Activated CD8-positive, alpha-beta memory T cell treated with anti-CD3 and anti-CD28 coated beads, Interleukin-2, amount 50 U/mL, for 1 hour (primary cell): ENCODE data around the gene SLC8A3.

ENCODE experiments used
- DNase-seq: peaks from one replicate; pipeline ENCODE4 v3.0.0-alpha.2; 2020; ENCODE audit errors: extremely low read depth

The SLC8A3 gene

GRCh38 chr14:70064136-70064865 is 124.5 kb downstream of the SLC8A3 start:
- DNase-seq, result no peak

- no peak for DNase-seq
These were observed 127.6 kb downstream of the SLC8A3 start for GRCh38 chr14:70061108-70061507.

GRCh38 chr14:70059545-70059944 is 129.2 kb downstream of the SLC8A3 start:
- DNase-seq, result no peak

- no peak for DNase-seq
These were observed 131.1 kb downstream of the SLC8A3 start for GRCh38 chr14:70057519-70058136.

GRCh38 chr14:70052990-70053389 is 135.8 kb downstream of the SLC8A3 start:
- no peak for DNase-seq

- no peak for DNase-seq
These were observed 138.6 kb downstream of the SLC8A3 start for GRCh38 chr14:70050136-70050535.

GRCh38 chr14:70049605-70050004 is 139.1 kb downstream of the SLC8A3 start:
- no peak for DNase-seq

GRCh38 chr14:70048313-70048654 is 140.5 kb downstream of the SLC8A3 start:
- no peak for DNase-seq

GRCh38 chr14:70047598-70048312 is 141.0 kb downstream of the SLC8A3 start:
- no peak for DNase-seq

GRCh38 chr14:70045844-70046535 is 142.8 kb downstream of the SLC8A3 start:
- no peak for DNase-seq

- no peak for DNase-seq
These were observed 143.4 kb downstream of the SLC8A3 start for GRCh38 chr14:70045310-70045709.

GRCh38 chr14:70043001-70043400 is 145.8 kb downstream of the SLC8A3 start:
- DNase-seq, result no peak

- DNase-seq, result no peak
These were observed 152.1 kb downstream of the SLC8A3 start for GRCh38 chr14:70036665-70037064.

- DNase-seq, result no peak
These were observed 154.5 kb downstream of the SLC8A3 start for GRCh38 chr14:70034257-70034656.

- no peak for DNase-seq
These were observed 155.2 kb downstream of the SLC8A3 start for GRCh38 chr14:70033561-70033960.

- DNase-seq, result no peak
These were observed 155.6 kb downstream of the SLC8A3 start for GRCh38 chr14:70033116-70033515.

GRCh38 chr14:70032447-70032846 is 156.3 kb downstream of the SLC8A3 start:
- no peak for DNase-seq

- DNase-seq, result no peak
These were observed 156.7 kb downstream of the SLC8A3 start for GRCh38 chr14:70032016-70032415.

GRCh38 chr14:70029296-70030132 is 159.2 kb downstream of the SLC8A3 start:
- DNase-seq, result no peak

- DNase-seq, result no peak
These were observed 160.8 kb downstream of the SLC8A3 start for GRCh38 chr14:70027785-70028428.

GRCh38 chr14:70023871-70024270 is 164.9 kb downstream of the SLC8A3 start:
- no peak for DNase-seq
